ENCODE measurements around the gene BAZ2B. TPM values are rescaled to one million over a fixed set of nuclear protein-coding genes. Genes with fewer than 3 reads are reported as not detected.

Gene BAZ2B
- total RNA-seq, 3 donors from 2014 or later (not counting 1 experiment from before 2014, with no cell fraction given) = 59.8 to 73.7 (median 68.4) TPM

DNA sequence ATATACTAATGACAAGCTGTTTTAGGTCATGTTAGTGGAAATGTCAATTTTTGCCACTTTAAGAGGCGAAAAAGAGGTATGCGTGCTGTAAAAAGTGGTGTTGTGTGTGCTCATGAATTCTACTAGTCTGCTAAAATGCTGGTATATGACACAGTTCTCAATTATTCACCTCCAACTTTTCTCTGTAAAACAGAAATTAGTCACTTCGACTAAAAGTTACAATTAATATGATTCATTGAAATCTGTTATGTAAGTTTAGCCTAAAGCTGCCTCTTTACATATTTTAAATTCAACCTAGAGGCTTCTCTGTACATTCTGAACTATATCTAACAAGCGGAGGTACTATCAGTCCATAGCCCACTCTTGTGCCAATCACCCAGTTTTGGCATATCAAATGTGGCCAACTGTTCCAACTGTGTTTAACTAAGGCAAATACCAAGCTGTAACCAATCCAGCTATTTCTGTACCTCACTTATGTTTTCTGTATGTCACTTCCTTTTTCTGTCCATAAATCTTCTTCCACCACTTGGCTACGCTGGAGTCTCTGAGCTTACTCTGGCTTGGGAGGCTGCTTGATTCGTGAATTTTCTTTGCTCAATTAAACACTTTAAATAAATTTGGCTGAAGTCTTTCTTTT is 20.8 kb downstream of the BAZ2B start:
- intact Hi-C loops (cut with micrococcal nuclease) = no loop called here
- Mint-ChIP-seq H3K27me3 (ENCODE audit: low read depth in 2 of 2) (no peaks in the 10 kb centered on the region), H3K9me3 (no peaks in the 10 kb centered on the region), H3K36me3 (no peaks in the 10 kb centered on the region), H3K27ac (no peak overlapping the region), H3K4me3 (no peak overlapping the region), H3K4me1 (no peaks in the 10 kb centered on the region)
- TF ChIP-seq, protein P1, sequence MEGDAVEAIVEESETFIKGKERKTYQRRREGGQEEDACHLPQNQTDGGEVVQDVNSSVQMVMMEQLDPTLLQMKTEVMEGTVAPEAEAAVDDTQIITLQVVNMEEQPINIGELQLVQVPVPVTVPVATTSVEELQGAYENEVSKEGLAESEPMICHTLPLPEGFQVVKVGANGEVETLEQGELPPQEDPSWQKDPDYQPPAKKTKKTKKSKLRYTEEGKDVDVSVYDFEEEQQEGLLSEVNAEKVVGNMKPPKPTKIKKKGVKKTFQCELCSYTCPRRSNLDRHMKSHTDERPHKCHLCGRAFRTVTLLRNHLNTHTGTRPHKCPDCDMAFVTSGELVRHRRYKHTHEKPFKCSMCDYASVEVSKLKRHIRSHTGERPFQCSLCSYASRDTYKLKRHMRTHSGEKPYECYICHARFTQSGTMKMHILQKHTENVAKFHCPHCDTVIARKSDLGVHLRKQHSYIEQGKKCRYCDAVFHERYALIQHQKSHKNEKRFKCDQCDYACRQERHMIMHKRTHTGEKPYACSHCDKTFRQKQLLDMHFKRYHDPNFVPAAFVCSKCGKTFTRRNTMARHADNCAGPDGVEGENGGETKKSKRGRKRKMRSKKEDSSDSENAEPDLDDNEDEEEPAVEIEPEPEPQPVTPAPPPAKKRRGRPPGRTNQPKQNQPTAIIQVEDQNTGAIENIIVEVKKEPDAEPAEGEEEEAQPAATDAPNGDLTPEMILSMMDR (IDR thresholded peaks at IDR 0.05) = no peak
- Histone ChIP-seq H3K4me1 (ENCODE audit: control insufficient read depth, insufficient read depth, low read length) (no peaks in the 10 kb centered on the region), H3K27me3 (ENCODE audit: control insufficient read depth, insufficient read depth, low read length) (no peaks in the 10 kb centered on the region), H3K9me3 (ENCODE audit: control insufficient read depth, insufficient read depth, low read length) (no peaks in the 10 kb centered on the region), H3K36me3 (ENCODE audit: control insufficient read depth, insufficient read depth, low read length) (no peaks in the 10 kb centered on the region), H3K27ac (ENCODE audit: low read length) (no peak overlapping the region), H3K4me3 (ENCODE audit: low read length) (no peak overlapping the region)
- ATAC-seq (no peak), DNase-seq (no peak)
- WGBS (ENCODE audit: insufficient coverage) = 68% methylated on average over 5 of the region's 6 CpGs

DNA sequence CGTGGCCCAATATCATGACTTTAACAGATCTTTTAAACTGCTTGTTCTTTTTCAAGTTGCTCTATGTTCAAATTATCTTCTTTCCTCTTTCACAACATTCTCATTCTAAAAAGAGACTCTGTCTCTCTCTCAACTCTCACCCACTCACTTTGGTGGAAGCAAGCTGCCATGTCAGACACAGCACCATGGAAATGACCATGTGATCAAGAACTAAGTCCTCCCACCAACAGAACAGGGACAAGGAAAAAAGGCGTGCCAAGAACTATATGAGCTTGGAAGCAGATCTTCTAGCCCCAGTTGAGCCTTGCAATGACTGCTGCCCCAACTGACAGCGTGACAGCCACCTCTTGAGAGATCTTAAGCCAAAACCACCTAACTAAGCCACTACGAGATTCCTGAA is 23.9 kb downstream of the BAZ2B start:
- H3K4me3 ChIP-seq (ENCODE audit: low read length) = no peak overlapping the region
- Mint-ChIP-seq H3K27ac (peak overlapping the region in 1 of 2 donors; percentile 9), H3K36me3 (no peaks in the 10 kb centered on the region), H3K9me3 (no peaks in the 10 kb centered on the region), H3K4me1 (no peaks in the 10 kb centered on the region), H3K27me3 (ENCODE audit: low read depth in 2 of 2) (no peaks in the 10 kb centered on the region), H3K4me3 (no peak overlapping the region)
- ATAC-seq (no peak), DNase-seq (no peak)
- no peaks in the 10 kb centered on the region for H3K36me3 ChIP-seq (ENCODE audit: control insufficient read depth, insufficient read depth, low read length)
- H3K27ac ChIP-seq (ENCODE audit: low read length) = no peak overlapping the region
- H3K4me1 ChIP-seq (ENCODE audit: control insufficient read depth, insufficient read depth, low read length) = no peaks in the 10 kb centered on the region
- intact Hi-C loops (cut with micrococcal nuclease) = no loop called here
- H3K9me3 ChIP-seq (ENCODE audit: control insufficient read depth, insufficient read depth, low read length) = no peaks in the 10 kb centered on the region
- TF ChIP-seq, protein P1 (IDR thresholded peaks at IDR 0.05) = no peak
- WGBS (ENCODE audit: insufficient coverage) = 79% methylated on average over 3 of the region's 4 CpGs
- no peaks in the 10 kb centered on the region for H3K27me3 ChIP-seq (ENCODE audit: control insufficient read depth, insufficient read depth, low read length)

GRCh38 chr2:159591221-159591620 is 25.1 kb downstream of the BAZ2B start:
- Histone ChIP-seq H3K27ac (ENCODE audit: low read length) (no peak overlapping the region), H3K4me1 (ENCODE audit: control insufficient read depth, insufficient read depth, low read length) (no peaks in the 10 kb centered on the region), H3K9me3 (ENCODE audit: control insufficient read depth, insufficient read depth, low read length) (no peaks in the 10 kb centered on the region), H3K4me3 (ENCODE audit: low read length) (no peak overlapping the region), H3K36me3 (ENCODE audit: control insufficient read depth, insufficient read depth, low read length) (no peaks in the 10 kb centered on the region), H3K27me3 (ENCODE audit: control insufficient read depth, insufficient read depth, low read length) (no peaks in the 10 kb centered on the region)
- intact Hi-C loops (cut with micrococcal nuclease) = no loop called here
- H3K4me3 Mint-ChIP-seq = no peak overlapping the region
- H3K27me3 Mint-ChIP-seq (ENCODE audit: low read depth in 2 of 2) = no peaks in the 10 kb centered on the region
- TF ChIP-seq, protein P1 (IDR thresholded peaks at IDR 0.05) = no peak
- H3K36me3 Mint-ChIP-seq = no peaks in the 10 kb centered on the region
- ATAC-seq = no peak
- H3K9me3 Mint-ChIP-seq = no peaks in the 10 kb centered on the region
- no peaks in the 10 kb centered on the region for H3K4me1 Mint-ChIP-seq
- DNase-seq = no peak
- H3K27ac Mint-ChIP-seq = no peak overlapping the region

- no peaks in the 10 kb centered on the region for H3K36me3 ChIP-seq (ENCODE audit: control insufficient read depth, insufficient read depth, low read length)
- H3K27ac Mint-ChIP-seq = no peak overlapping the region
- no peak overlapping the region for H3K4me3 Mint-ChIP-seq
- peaks cover 0 to 9% of the 10 kb centered on the region in 2 donors for H3K4me1 Mint-ChIP-seq
- H3K4me1 ChIP-seq (ENCODE audit: control insufficient read depth, insufficient read depth, low read length) = no peaks in the 10 kb centered on the region
- no peak overlapping the region for H3K4me3 ChIP-seq (ENCODE audit: low read length)
- ATAC-seq = no peak
- H3K36me3 Mint-ChIP-seq = no peaks in the 10 kb centered on the region
- no peak overlapping the region for H3K27ac ChIP-seq (ENCODE audit: low read length)
- TF ChIP-seq, protein P1 (IDR thresholded peaks at IDR 0.05) = no peak
- no peaks in the 10 kb centered on the region for H3K9me3 Mint-ChIP-seq
- no peaks in the 10 kb centered on the region for H3K27me3 Mint-ChIP-seq (ENCODE audit: low read depth in 2 of 2)
- DNase-seq = no peak
- no CpG with 5 or more reads among the region's 1 CpG for WGBS (ENCODE audit: insufficient coverage)
- H3K9me3 ChIP-seq (ENCODE audit: control insufficient read depth, insufficient read depth, low read length) = no peaks in the 10 kb centered on the region
- intact Hi-C loops (cut with micrococcal nuclease) = no loop called here
- H3K27me3 ChIP-seq (ENCODE audit: control insufficient read depth, insufficient read depth, low read length) = no peaks in the 10 kb centered on the region
These were observed 27.1 kb downstream of the BAZ2B start for GRCh38 chr2:159589286-159589685.

Measured in natural killer cell (primary cell).